Esophagus muscularis mucosa (tissue), 4 donors: ENCODE results near the gene SLC4A1. TPM values are rescaled to one million over a fixed set of nuclear protein-coding genes. Genes with fewer than 3 reads are reported as not detected.

Source experiments
- DNase-seq: peaks from one replicate; pipeline ENCODE4 v3.0.0-alpha.2; 2017; ENCODE audit errors: extremely low spot score
- H3K27ac ChIP-seq, 4 donors: fragments of 200-600 bp; sonication (generic); replicated peaks in 1 of 4; 1 replicate in 3 of 4; 2 replicates in 1 of 4; pipeline ENCODE4 v1.5.1; 2016 to 2019; ENCODE audit warnings: mild to moderate bottlenecking in 1 of 4
- H3K27me3 ChIP-seq, 4 donors: fragments of 200-600 bp; sonication (generic); one replicate each; pipeline versions ENCODE4 v1.5.1 to v1.6.0; 2016 to 2019
- H3K36me3 ChIP-seq, 4 donors: fragments of 200-600 bp; sonication (generic); one replicate each; pipeline ENCODE4 v1.5.1; 2016 to 2019
- H3K4me1 ChIP-seq, 4 donors: fragments of 200-600 bp; sonication (generic); one replicate each; pipeline ENCODE4 v1.5.1; 2016 to 2019
- H3K4me3 ChIP-seq, 4 donors: fragments of 200-600 bp; sonication (generic); 1 replicate in 2 of 4; 2 replicates in 2 of 4; pipeline ENCODE4 v1.5.1; 2016 to 2019; ENCODE audit warnings: mild to moderate bottlenecking in 4 of 4, moderate library complexity in 1 of 4
- H3K9me3 ChIP-seq, 4 donors: fragments of 200-600 bp; sonication (generic); 1 replicate in 3 of 4; 2 replicates in 1 of 4; pipeline ENCODE4 v1.5.1; 2016 to 2019
- CTCF ChIP-seq, 3 experiments: fragments of 200-600 bp in 2 of 3; fragments of 450-650 bp in 1 of 3; sonication (generic) in 2 of 3; IDR thresholded peaks; one replicate each; pipeline ENCODE4 v1.5.1; 2017 to 2019; ENCODE audit warnings: antibody characterized with exemption in 3 of 3, mild to moderate bottlenecking in 2 of 3, moderate library complexity in 1 of 3
- EP300 ChIP-seq: sonication (generic); formaldehyde crosslinking; IDR thresholded peaks from one replicate; pipeline ENCODE4 v1.6.1; 2017; ENCODE audit warnings: antibody characterized with exemption
- POLR2A ChIP-seq: fragments of 450-650 bp; IDR thresholded peaks from one replicate; pipeline ENCODE4 v1.6.1; 2017; ENCODE audit warnings: antibody characterized with exemption, moderate library complexity, mild to moderate bottlenecking, low read depth
- POLR2AphosphoS5 ChIP-seq, 2 donors: sonication (generic); formaldehyde crosslinking; IDR thresholded peaks; one replicate each; pipeline ENCODE4 v1.6.1; 2017; ENCODE audit warnings: antibody characterized with exemption in 2 of 2
- WGBS: methylation state at CpG from one replicate; pipeline ENCODE4 v1.1.5; 2018; 5-methylcytosine and 5-hydroxymethylcytosine counted together
- intact Hi-C: fragments of 100-400 bp; cut with DNase I; formaldehyde crosslinking; loops from one replicate; pipeline ENCODE4 v1.15.1; 2023
- total RNA-seq, 4 donors: library from RNA; depleted of rRNA; stranded (reverse); fragments of >200 nt; gene quantifications; one replicate each; pipeline versions ENCODE4 v1.1.0 to v1.2.1, GENCODE V29; 2016

The SLC4A1 gene
- total RNA-seq, 4 donors from 2014 or later: 0.11 to 2.0 (median 0.19) TPM; not detected in 1

GRCh38 chr17:44255915-44256314 is 12.0 kb downstream of the SLC4A1 start:
- H3K36me3 ChIP-seq: no peaks in the 10 kb centered on the region
- peaks cover 0 to 12% (median 0%) of the 10 kb centered on the region in 4 donors for H3K27me3 ChIP-seq
- no peaks in the 10 kb centered on the region for H3K9me3 ChIP-seq
- DNase-seq: no peak
- H3K4me1 ChIP-seq: no peaks in the 10 kb centered on the region
- intact Hi-C loops: no loop called here
- TF ChIP-seq CTCF (IDR thresholded peaks at IDR 0.05) (no peak), POLR2A (no peak), EP300 (no peak), POLR2AphosphoS5 (IDR thresholded peaks at IDR 0.05) (no peak)
- H3K4me3 ChIP-seq: no peak overlapping the region
- WGBS: 90% methylated on average over 2 of the region's 2 CpGs
- H3K27ac ChIP-seq: no peak overlapping the region

- no peak for TF ChIP-seq POLR2AphosphoS5 (IDR thresholded peaks at IDR 0.05)
- TF ChIP-seq POLR2A: no peak
- TF ChIP-seq CTCF (IDR thresholded peaks at IDR 0.05): no peak
- TF ChIP-seq EP300: no peak
- intact Hi-C loops: no loop called here
Observed at GRCh38 chr17:44254361-44255095, 13.4 kb downstream of the SLC4A1 start.

GRCh38 chr17:44253006-44253405 is 14.9 kb downstream of the SLC4A1 start:
- DNase-seq: no peak
- no peak overlapping the region for H3K27ac ChIP-seq
- intact Hi-C loops: no loop called here
- TF ChIP-seq EP300 (no peak), POLR2AphosphoS5 (IDR thresholded peaks at IDR 0.05) (no peak), POLR2A (no peak), CTCF (IDR thresholded peaks at IDR 0.05) (no peak)
- peaks cover 0 to 12% (median 0%) of the 10 kb centered on the region in 4 donors for H3K27me3 ChIP-seq
- 78% methylated on average over 14 of the region's 14 CpGs for WGBS
- no peaks in the 10 kb centered on the region for H3K9me3 ChIP-seq
- peaks cover 2% of the 10 kb centered on the region in 4 donors for H3K4me1 ChIP-seq
- H3K36me3 ChIP-seq: no peaks in the 10 kb centered on the region
- no peak overlapping the region for H3K4me3 ChIP-seq

More at GRCh38 chr17:44254361-44255095, 13.4 kb downstream of the SLC4A1 start:
- Histone ChIP-seq H3K27me3 (peaks cover 0 to 12% (median 0%) of the 10 kb centered on the region in 4 donors), H3K4me1 (no peaks in the 10 kb centered on the region), H3K9me3 (no peaks in the 10 kb centered on the region), H3K36me3 (no peaks in the 10 kb centered on the region), H3K4me3 (no peak overlapping the region), H3K27ac (no peak overlapping the region)
- 70% methylated on average over 10 of the region's 10 CpGs for WGBS
- DNase-seq: no peak

- WGBS: 92% methylated on average over 2 of the region's 17 CpGs
- Histone ChIP-seq H3K27me3 (peaks cover 0 to 12% (median 0%) of the 10 kb centered on the region in 4 donors), H3K4me1 (peaks cover 17 to 22% (median 19%) of the 10 kb centered on the region in 4 donors), H3K4me3 (no peak overlapping the region), H3K9me3 (no peaks in the 10 kb centered on the region), H3K27ac (no peak overlapping the region), H3K36me3 (no peaks in the 10 kb centered on the region)
- intact Hi-C loops: no loop called here
- TF ChIP-seq POLR2AphosphoS5 (IDR thresholded peaks at IDR 0.05): no peak
- no peak for TF ChIP-seq EP300
- TF ChIP-seq CTCF (IDR thresholded peaks at IDR 0.05): no peak
- no peak for TF ChIP-seq POLR2A
- no peak for DNase-seq
Observed at GRCh38 chr17:44251062-44251461, 16.9 kb downstream of the SLC4A1 start.
